K562 (cell line): Measurements from ENCODE around the gene PPAN.

Experiments used
- ETV6 ChIP-seq, 3 experiments: fragments of 150-350 bp in 1 of 3; sonication (generic) in 1 of 3; formaldehyde crosslinking in 1 of 3; IDR thresholded peaks; 2 replicates each; pipeline versions ENCODE4 v1.6.1 to v1.8.0; 2014 to 2022; ENCODE audit warnings: borderline replicate concordance in 2 of 3, low read depth in 2 of 3, antibody characterized with exemption in 1 of 3, low read length in 1 of 3, mild to moderate bottlenecking in 1 of 3, missing genetic modification reagents in 1 of 3
- FOXM1 ChIP-seq, 2 experiments: fragments of 450-650 bp in 1 of 2; sonication (generic) in 1 of 2; formaldehyde crosslinking in 1 of 2; IDR thresholded peaks; 2 replicates each; pipeline versions ENCODE4 v1.6.1 to v1.9.0; 2017 to 2022; ENCODE audit warnings: low read depth in 2 of 2, mild to moderate bottlenecking in 2 of 2, missing genetic modification reagents in 1 of 2, moderate library complexity in 1 of 2
- JUN ChIP-seq, 2 experiments: sonication (generic) in 1 of 2; formaldehyde crosslinking in 1 of 2; IDR thresholded peaks; 2 replicates each; pipeline versions ENCODE4 v1.6.1 to v1.8.0; 2012 to 2022; ENCODE audit warnings: borderline replicate concordance in 2 of 2, mild to moderate bottlenecking in 2 of 2, improper control_type of control experiment in 1 of 2, low read depth in 1 of 2, low read length in 1 of 2, missing genetic modification reagents in 1 of 2
- KLF13 ChIP-seq: fragments of 450-650 bp; IDR thresholded peaks from 2 replicates; pipeline ENCODE4 v1.6.1; 2016; ENCODE audit warnings: missing genetic modification characterization, low read depth, mild to moderate bottlenecking, missing compliant biosample characterization, moderate library complexity, borderline replicate concordance
- MAZ ChIP-seq, 2 experiments: fragments of 450-650 bp in 1 of 2; sonication (generic) in 1 of 2; formaldehyde crosslinking; IDR thresholded peaks in 1 of 2; conservative IDR thresholded peaks in 1 of 2; 2 replicates each; pipeline versions ENCODE4 v1.4.0 to v1.5.0; 2020; ENCODE audit warnings: mild to moderate bottlenecking in 1 of 2, missing genetic modification reagents in 1 of 2
- MEF2A ChIP-seq: IDR thresholded peaks from 2 replicates; pipeline ENCODE4 v1.6.1; 2011; ENCODE audit warnings: low read depth, mild to moderate bottlenecking, low read length, moderate library complexity; ENCODE audit not compliant: control insufficient read depth
- POLR2AphosphoS2 ChIP-seq: IDR thresholded peaks from 2 replicates; pipeline ENCODE4 v1.6.1; 2012; ENCODE audit warnings: low read length, improper control_type of control experiment
- RB1 ChIP-seq: fragments of 450-650 bp; IDR thresholded peaks from 2 replicates; pipeline ENCODE4 v1.6.1; 2017; ENCODE audit warnings: low read depth, mild to moderate bottlenecking
- ZNF77 ChIP-seq: fragments of 250-450 bp; sonication (Bioruptor Pico); IDR thresholded peaks from 2 replicates; pipeline ENCODE4 v1.5.0; 2020
- ZNF830 ChIP-seq: fragments of 250-450 bp; sonication (Bioruptor Pico); IDR thresholded peaks from 2 replicates; pipeline ENCODE4 v1.5.0; 2021; ENCODE audit warnings: mild to moderate bottlenecking
- TF ChIP-seq, protein P1 (sequence below), 2 experiments: IDR thresholded peaks in 1 of 2; conservative IDR thresholded peaks in 1 of 2; 2 replicates each; pipeline ENCODE4 v1.6.1; 2016; ENCODE audit warnings: low read depth in 2 of 2, mild to moderate bottlenecking in 1 of 2, missing compliant biosample characterization in 1 of 2, missing genetic modification characterization in 1 of 2, moderate library complexity in 1 of 2
- TF ChIP-seq, protein P2 (sequence below): IDR thresholded peaks from 2 replicates; pipeline ENCODE4 v1.6.1; 2011; ENCODE audit warnings: borderline replicate concordance, low read depth, mild to moderate bottlenecking, moderate library complexity, low read length; ENCODE audit not compliant: insufficient read depth, poor library complexity, severe bottlenecking
- TF ChIP-seq, protein P3 (sequence below), 3 experiments: IDR thresholded peaks in 2 of 3; conservative IDR thresholded peaks in 1 of 3; 2 replicates each; pipeline ENCODE4 v1.5.1; 2011 to 2012; ENCODE audit warnings: low read length in 3 of 3, mild to moderate bottlenecking in 3 of 3, control low read depth in 2 of 3, improper control_type of control experiment in 1 of 3, inconsistent platforms in 1 of 3, low read depth in 1 of 3, mixed read lengths in 1 of 3, moderate library complexity in 1 of 3; ENCODE audit not compliant: insufficient read depth in 2 of 3

DNA sequence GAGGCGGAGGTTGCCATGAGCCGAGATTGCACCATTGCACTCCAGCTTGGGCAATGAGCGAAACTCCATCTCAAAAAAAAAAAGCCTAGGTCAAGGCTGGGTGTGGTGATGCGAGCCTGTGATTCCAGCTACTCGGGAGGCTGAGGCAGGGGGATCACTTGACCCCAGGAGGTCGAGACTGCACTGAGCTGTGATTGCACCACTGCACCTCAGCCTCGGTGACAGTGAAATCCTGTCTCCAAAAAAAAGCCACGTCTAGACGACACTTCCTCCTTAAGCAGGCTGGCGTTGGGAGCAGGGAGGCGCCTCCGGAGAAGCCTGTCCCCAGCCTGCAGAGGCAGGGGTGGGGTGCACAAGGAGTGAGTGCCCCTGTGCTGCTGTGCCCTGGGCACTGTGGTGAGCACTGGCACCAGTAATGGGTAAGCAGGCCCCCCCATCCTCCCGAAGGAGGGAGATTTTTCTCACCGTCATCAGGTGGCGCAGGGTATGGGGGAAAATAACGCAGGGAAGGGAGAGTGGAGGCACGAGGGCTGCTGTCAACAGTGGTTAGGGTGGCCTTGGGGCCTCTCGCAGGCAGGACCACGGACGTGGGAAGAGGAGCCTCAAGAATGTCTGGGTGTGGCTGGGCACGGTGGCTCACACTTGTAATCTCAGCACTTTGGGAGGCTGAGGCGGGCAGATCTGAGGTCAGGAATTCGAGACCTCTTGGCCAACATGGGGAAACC lies 6.0 kb downstream of the PPAN start:
- TF ChIP-seq RB1 (no peak), POLR2AphosphoS2 (peak; percentile 19; the same call in 1 of the 2 replicates), ZNF830 (CRISPR knock-in tag) (no peak), JUN (IDR thresholded peaks at IDR 0.05; ENCODE audit: borderline replicate concordance, low read depth, low read length) (no peak), JUN (CRISPR knock-in tag; IDR thresholded peaks at IDR 0.05; ENCODE audit: borderline replicate concordance) (no peak), ZNF77 (CRISPR knock-in tag) (peak; percentile 79; the same call in 1 of the 2 replicates), MEF2A (no peak), KLF13 (tag) (no peak), MAZ (CRISPR knock-in tag; conservative IDR thresholded peaks at IDR 0.05 in 1 of 2, IDR thresholded peaks at IDR 0.05 in 1 of 2) (no peak), FOXM1 (IDR thresholded peaks at IDR 0.05; ENCODE audit: low read depth) (no peak), FOXM1 (CRISPR knock-in tag; IDR thresholded peaks at IDR 0.05; ENCODE audit: low read depth) (no peak), ETV6 (IDR thresholded peaks at IDR 0.05; ENCODE audit: borderline replicate concordance in 1 of 2, low read depth in 2 of 2, low read length in 1 of 2) (no peak), ETV6 (CRISPR knock-in tag; IDR thresholded peaks at IDR 0.05; ENCODE audit: borderline replicate concordance) (no peak)
- TF ChIP-seq, protein P1, sequence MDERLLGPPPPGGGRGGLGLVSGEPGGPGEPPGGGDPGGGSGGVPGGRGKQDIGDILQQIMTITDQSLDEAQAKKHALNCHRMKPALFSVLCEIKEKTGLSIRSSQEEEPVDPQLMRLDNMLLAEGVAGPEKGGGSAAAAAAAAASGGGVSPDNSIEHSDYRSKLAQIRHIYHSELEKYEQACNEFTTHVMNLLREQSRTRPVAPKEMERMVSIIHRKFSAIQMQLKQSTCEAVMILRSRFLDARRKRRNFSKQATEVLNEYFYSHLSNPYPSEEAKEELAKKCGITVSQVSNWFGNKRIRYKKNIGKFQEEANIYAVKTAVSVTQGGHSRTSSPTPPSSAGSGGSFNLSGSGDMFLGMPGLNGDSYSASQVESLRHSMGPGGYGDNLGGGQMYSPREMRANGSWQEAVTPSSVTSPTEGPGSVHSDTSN (CRISPR knock-in tag; IDR thresholded peaks at IDR 0.05; ENCODE audit: low read depth): no peak
- TF ChIP-seq, protein P1 (tag; conservative IDR thresholded peaks at IDR 0.05; ENCODE audit: low read depth): no peak
- TF ChIP-seq, protein P2, sequence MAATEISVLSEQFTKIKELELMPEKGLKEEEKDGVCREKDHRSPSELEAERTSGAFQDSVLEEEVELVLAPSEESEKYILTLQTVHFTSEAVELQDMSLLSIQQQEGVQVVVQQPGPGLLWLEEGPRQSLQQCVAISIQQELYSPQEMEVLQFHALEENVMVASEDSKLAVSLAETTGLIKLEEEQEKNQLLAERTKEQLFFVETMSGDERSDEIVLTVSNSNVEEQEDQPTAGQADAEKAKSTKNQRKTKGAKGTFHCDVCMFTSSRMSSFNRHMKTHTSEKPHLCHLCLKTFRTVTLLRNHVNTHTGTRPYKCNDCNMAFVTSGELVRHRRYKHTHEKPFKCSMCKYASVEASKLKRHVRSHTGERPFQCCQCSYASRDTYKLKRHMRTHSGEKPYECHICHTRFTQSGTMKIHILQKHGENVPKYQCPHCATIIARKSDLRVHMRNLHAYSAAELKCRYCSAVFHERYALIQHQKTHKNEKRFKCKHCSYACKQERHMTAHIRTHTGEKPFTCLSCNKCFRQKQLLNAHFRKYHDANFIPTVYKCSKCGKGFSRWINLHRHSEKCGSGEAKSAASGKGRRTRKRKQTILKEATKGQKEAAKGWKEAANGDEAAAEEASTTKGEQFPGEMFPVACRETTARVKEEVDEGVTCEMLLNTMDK: no peak
- TF ChIP-seq, protein P3, sequence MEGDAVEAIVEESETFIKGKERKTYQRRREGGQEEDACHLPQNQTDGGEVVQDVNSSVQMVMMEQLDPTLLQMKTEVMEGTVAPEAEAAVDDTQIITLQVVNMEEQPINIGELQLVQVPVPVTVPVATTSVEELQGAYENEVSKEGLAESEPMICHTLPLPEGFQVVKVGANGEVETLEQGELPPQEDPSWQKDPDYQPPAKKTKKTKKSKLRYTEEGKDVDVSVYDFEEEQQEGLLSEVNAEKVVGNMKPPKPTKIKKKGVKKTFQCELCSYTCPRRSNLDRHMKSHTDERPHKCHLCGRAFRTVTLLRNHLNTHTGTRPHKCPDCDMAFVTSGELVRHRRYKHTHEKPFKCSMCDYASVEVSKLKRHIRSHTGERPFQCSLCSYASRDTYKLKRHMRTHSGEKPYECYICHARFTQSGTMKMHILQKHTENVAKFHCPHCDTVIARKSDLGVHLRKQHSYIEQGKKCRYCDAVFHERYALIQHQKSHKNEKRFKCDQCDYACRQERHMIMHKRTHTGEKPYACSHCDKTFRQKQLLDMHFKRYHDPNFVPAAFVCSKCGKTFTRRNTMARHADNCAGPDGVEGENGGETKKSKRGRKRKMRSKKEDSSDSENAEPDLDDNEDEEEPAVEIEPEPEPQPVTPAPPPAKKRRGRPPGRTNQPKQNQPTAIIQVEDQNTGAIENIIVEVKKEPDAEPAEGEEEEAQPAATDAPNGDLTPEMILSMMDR (IDR thresholded peaks at IDR 0.05 in 2 of 3, conservative IDR thresholded peaks at IDR 0.05 in 1 of 3; ENCODE audit: insufficient read depth in 2 of 3, low read depth in 1 of 3, low read length in 3 of 3): no peak
